ENCODE measurements around the gene PLB1. TPM values are rescaled to one million over a fixed set of nuclear protein-coding genes. Genes with fewer than 3 reads are reported as not detected.

Gene PLB1
- total and polyA plus RNA-seq, 12 donors = 1.0 to 51.1 (median 8.3) TPM

DNA sequence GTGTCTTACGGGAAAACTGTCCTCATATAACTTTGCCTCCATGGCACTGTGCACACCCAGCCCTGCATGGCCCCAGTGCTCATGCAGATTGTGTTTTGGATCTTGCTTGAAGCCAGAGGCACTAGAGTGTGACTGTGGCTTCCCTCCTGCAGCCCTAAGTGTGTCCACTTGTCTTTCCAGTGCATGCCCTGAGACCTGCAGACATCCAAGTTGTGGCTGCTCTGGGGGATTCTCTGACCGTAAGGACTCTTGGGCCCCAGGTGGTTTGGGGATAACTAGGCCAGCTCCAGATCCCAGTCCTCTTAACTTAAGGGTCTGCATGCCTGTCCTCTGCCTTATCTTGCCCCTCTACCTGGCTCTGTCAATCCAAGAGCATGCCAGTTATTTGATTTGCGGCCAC, 96.6 kb downstream of the PLB1 start:
- H3K4me3 ChIP-seq = no peak overlapping the region
- peaks cover 7 to 17% of the 10 kb centered on the region in 2 donors for H3K4me1 ChIP-seq (replicated peaks in 1 of 2)
- no peaks in the 10 kb centered on the region for H3K36me3 ChIP-seq (replicated peaks in 1 of 2)
- intact Hi-C loops (cut with DNase I) = no loop called here
- WGBS, 4 donors = 90 to 96% (median 93%) methylated on average over 3 of the region's 3 CpGs
- TF ChIP-seq, protein P1, sequence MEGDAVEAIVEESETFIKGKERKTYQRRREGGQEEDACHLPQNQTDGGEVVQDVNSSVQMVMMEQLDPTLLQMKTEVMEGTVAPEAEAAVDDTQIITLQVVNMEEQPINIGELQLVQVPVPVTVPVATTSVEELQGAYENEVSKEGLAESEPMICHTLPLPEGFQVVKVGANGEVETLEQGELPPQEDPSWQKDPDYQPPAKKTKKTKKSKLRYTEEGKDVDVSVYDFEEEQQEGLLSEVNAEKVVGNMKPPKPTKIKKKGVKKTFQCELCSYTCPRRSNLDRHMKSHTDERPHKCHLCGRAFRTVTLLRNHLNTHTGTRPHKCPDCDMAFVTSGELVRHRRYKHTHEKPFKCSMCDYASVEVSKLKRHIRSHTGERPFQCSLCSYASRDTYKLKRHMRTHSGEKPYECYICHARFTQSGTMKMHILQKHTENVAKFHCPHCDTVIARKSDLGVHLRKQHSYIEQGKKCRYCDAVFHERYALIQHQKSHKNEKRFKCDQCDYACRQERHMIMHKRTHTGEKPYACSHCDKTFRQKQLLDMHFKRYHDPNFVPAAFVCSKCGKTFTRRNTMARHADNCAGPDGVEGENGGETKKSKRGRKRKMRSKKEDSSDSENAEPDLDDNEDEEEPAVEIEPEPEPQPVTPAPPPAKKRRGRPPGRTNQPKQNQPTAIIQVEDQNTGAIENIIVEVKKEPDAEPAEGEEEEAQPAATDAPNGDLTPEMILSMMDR (IDR thresholded peaks at IDR 0.05) = no peak
- no peak for TF ChIP-seq POLR2A (IDR thresholded peaks at IDR 0.05)
- H3K27me3 ChIP-seq = no peaks in the 10 kb centered on the region
- no peaks in the 10 kb centered on the region for H3K9me3 ChIP-seq (replicated peaks in 1 of 3)
- no peak for DNase-seq
- H3K27ac ChIP-seq = no peak overlapping the region

DNA sequence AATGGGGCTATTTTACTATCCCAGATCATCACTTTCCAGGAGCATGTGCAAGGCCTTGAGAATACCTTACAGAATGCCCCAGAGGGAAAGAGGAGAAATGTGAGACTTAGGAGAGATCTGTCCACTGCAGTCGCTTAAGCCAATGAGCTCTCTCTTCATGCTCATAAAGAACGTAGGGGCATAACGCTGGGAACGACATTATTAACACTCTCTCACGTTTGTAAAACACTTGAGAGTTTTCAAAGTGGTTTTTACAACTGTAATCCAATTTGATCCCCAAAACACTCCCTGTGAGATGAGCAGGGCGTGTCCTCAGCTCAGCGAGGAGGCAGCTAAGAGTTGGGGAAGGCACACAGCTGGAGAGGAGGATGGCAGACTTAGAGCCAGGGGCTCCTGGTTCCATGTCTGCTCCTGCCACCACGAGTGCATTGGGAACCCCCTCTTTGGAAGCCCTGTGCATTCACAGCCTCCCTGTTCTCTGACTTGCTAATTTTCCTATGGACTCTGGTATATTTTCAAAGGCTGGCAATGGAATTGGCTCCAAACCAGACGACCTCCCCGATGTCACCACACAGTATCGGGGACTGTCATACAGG, 97.4 kb downstream of the PLB1 start:
- WGBS, 4 donors = 84% methylated on average over 10 to 11 of the region's 11 CpGs
- no peak for DNase-seq
- Histone ChIP-seq H3K27me3 (no peaks in the 10 kb centered on the region), H3K4me3 (no peak overlapping the region), H3K9me3 (replicated peaks in 1 of 3) (no peaks in the 10 kb centered on the region), H3K27ac (no peak overlapping the region), H3K36me3 (replicated peaks in 1 of 2) (no peaks in the 10 kb centered on the region), H3K4me1 (replicated peaks in 1 of 2) (peaks cover 7 to 17% of the 10 kb centered on the region in 2 donors)
- intact Hi-C loops (cut with DNase I) = no loop called here
- TF ChIP-seq, protein P1 (IDR thresholded peaks at IDR 0.05) = no peak
- no peak for TF ChIP-seq POLR2A (IDR thresholded peaks at IDR 0.05)

DNA sequence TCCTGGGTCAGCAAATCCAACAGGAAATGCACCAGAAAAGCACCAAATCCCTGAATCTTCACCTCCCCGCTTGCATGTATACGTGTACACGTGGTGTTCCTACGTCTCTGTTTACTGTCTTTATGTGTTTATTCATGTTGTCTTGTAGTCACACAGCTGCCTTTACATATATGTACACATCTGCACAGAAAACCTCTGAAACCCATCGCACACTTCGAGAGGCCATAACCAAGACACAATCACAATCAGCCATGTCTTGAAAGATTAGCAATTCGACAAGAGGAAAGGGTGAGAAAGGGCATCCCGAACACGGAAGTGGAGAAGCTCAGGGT, 98.1 kb downstream of the PLB1 start:
- intact Hi-C loops (cut with DNase I) = no loop called here
- Histone ChIP-seq H3K4me1 (replicated peaks in 1 of 2) (peaks cover 7 to 17% of the 10 kb centered on the region in 2 donors), H3K27ac (peak overlapping the region in 3 of 5 donors; percentile 54 to 88 (median 85))

DNA sequence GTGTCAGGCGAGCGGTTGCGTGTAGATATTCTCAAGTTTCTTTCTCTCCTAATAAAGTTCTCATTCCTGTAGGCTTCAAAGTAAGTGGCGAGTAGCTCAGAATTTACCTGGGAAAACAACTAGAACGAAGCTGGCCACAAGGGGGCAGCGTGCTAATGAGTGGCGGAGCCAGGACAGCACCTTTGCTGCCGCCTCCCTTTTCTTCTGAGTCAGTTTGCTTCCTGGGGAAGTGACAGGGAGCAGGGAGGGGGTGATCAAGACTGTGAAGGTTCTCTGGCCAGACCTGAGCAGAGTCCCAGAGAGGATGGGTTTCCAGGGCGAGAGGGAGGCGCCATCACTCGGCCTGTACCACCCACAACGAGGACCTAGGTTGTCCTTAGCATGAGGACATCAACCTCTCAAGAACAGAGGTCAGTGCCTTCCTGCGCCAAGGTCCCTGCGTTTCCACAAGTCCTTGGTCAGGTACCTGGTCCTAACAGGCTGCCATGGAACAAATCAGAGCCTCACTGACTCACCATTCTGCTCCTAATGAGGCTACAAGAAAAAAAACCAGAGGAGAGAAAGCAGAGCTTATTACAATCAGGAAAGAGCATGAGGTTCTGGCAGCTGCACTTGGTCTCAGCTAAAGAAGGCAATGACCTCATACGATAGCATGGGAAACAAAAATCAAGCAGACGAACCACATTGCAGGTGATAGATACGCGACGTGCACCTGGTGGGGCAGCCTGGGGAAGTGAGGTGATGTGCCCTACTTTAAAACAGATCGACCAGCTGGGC, 98.7 kb downstream of the PLB1 start:
- H3K9me3 ChIP-seq (replicated peaks in 1 of 3) = no peaks in the 10 kb centered on the region
- H3K36me3 ChIP-seq (replicated peaks in 1 of 2) = no peaks in the 10 kb centered on the region
- H3K27me3 ChIP-seq = no peaks in the 10 kb centered on the region
- peak overlapping the region in 4 of 5 donors; percentile 54 to 88 (median 78) for H3K27ac ChIP-seq
- peaks cover 7 to 17% of the 10 kb centered on the region in 2 donors for H3K4me1 ChIP-seq (replicated peaks in 1 of 2)
- no peak overlapping the region for H3K4me3 ChIP-seq
- intact Hi-C loops (cut with DNase I) = loop anchor here in 1 of 2 donors (5.0 kb wide), 1 partner anchor 158 kb away; the partner anchor contains the start of gene PPP1CB
- TF ChIP-seq, protein P1 (IDR thresholded peaks at IDR 0.05) = peak; percentile 79 to 91 (median 80)
- TF ChIP-seq POLR2A (IDR thresholded peaks at IDR 0.05) = peak in 1 of 2 donors; percentile 10
- WGBS, 4 donors = 21 to 26% (median 23%) methylated on average over 16 to 20 of the region's 20 CpGs
- peak; percentile 83 to 97 (median 92) for DNase-seq

More for the DNA sequence above, 98.1 kb downstream of the PLB1 start:
- no peak for DNase-seq
- Histone ChIP-seq H3K4me3 (no peak overlapping the region), H3K36me3 (replicated peaks in 1 of 2) (no peaks in the 10 kb centered on the region), H3K27me3 (no peaks in the 10 kb centered on the region), H3K9me3 (replicated peaks in 1 of 3) (no peaks in the 10 kb centered on the region)
- TF ChIP-seq, protein P1 (IDR thresholded peaks at IDR 0.05) = no peak
- TF ChIP-seq POLR2A (IDR thresholded peaks at IDR 0.05) = no peak
- 50 to 59% (median 55%) methylated on average over 9 of the region's 9 CpGs for WGBS, 4 donors

Measured in adrenal gland (tissue), 12 donors.